Endothelial cell of umbilical vein (primary cell): Measurements from ENCODE around the gene MIER1. TPM values are rescaled to one million over a fixed set of nuclear protein-coding genes. Genes with fewer than 3 reads are reported as not detected.

Experiments
- BruUV-seq: library from RNA; stranded (reverse); fragments of 400-500 nt; replicated peaks from 2 replicates; lab custom pipeline; 2021; lab: Mats Ljungman, UMichigan
- CTCF ChIA-PET: fragments of 300-600, 350-600 bp; sonication (Branson Sonifier 250); formaldehyde crosslinking; loops from one replicate; lab custom pipeline; 2021; ENCODE audit warnings: antibody characterized with exemption, inconsistent platforms; lab: Charles Lee
- POLR2A ChIA-PET: fragments of 300-600, 350-600 bp; sonication (Branson Sonifier 250); formaldehyde crosslinking; loops from one replicate; lab custom pipeline; 2021; ENCODE audit warnings: antibody characterized with exemption, inconsistent platforms; lab: Charles Lee
- DNase-seq: peaks from one replicate; pipeline ENCODE4 v3.0.0-alpha.2; 2011; ENCODE audit warnings: low read depth, low spot score
- FAIRE-seq: peaks from 2 replicates; lab custom pipeline; 2011; peaks lifted over from hg19 to GRCh38; lab: Jason Lieb, UNC
- H2AFZ ChIP-seq: 2 replicates; pipeline ENCODE4 v1.6.0; 2012; ENCODE audit warnings: low read depth, low read length, control low read depth, inconsistent platforms
- H3K27ac ChIP-seq: 2 replicates; pipeline ENCODE4 v1.5.1; 2011; ENCODE audit warnings: low read depth, mild to moderate bottlenecking, control low read depth, low read length, moderate library complexity; ENCODE audit not compliant: insufficient read depth
- H3K27me3 ChIP-seq, 2 experiments: 2 replicates each; pipeline versions ENCODE4 v1.6.0 to v1.6.1; 2011; ENCODE audit warnings: low read length in 2 of 2, mixed read lengths in 1 of 2; ENCODE audit not compliant: control insufficient read depth in 2 of 2, insufficient read depth in 2 of 2
- H3K36me3 ChIP-seq, 2 experiments: 2 replicates in 1 of 2; 3 replicates in 1 of 2; pipeline ENCODE4 v1.5.1; 2011; ENCODE audit warnings: low read length in 2 of 2, mild to moderate bottlenecking in 1 of 2, moderate library complexity in 1 of 2; ENCODE audit not compliant: control insufficient read depth in 2 of 2, insufficient read depth in 2 of 2; ENCODE audit errors: extremely low read depth in 1 of 2
- H3K4me1 ChIP-seq: 3 replicates; pipeline ENCODE4 v1.5.1; 2011; ENCODE audit warnings: mild to moderate bottlenecking, low read length; ENCODE audit not compliant: control insufficient read depth, insufficient read depth; ENCODE audit errors: extremely low read depth
- H3K4me2 ChIP-seq: 2 replicates; pipeline ENCODE4 v1.6.1; 2011; ENCODE audit warnings: low read length, control low read depth, mixed read lengths; ENCODE audit not compliant: insufficient read depth
- H3K4me3 ChIP-seq, 3 experiments: fragments of 200-600 bp in 1 of 3; sonication (generic), shearing (Covaris generic) in 1 of 3; replicated peaks in 1 of 3; 2 replicates each; pipeline ENCODE4 v1.5.1; 2011 to 2016; ENCODE audit warnings: control low read depth in 3 of 3, low read length in 3 of 3, mild to moderate bottlenecking in 2 of 3, inconsistent platforms in 1 of 3, low read depth in 1 of 3, moderate library complexity in 1 of 3; ENCODE audit not compliant: insufficient read depth in 1 of 3
- H3K79me2 ChIP-seq: 2 replicates; pipeline ENCODE4 v1.6.0; 2012; ENCODE audit warnings: low read length, inconsistent platforms; ENCODE audit not compliant: control insufficient read depth, insufficient read depth
- H3K9ac ChIP-seq: replicated peaks from 2 replicates; pipeline ENCODE3; 2011; ENCODE audit warnings: low read length, control low read depth; ENCODE audit not compliant: insufficient read depth; ENCODE audit errors: extremely low read depth
- H3K9me1 ChIP-seq: replicated peaks from 3 replicates; pipeline ENCODE4 v1.6.0; 2011; ENCODE audit warnings: mild to moderate bottlenecking, low read length; ENCODE audit not compliant: control insufficient read depth, insufficient read depth; ENCODE audit errors: extremely low read depth
- H3K9me3 ChIP-seq: replicated peaks from 2 replicates; pipeline ENCODE4 v1.5.1; 2012; ENCODE audit warnings: low read length, inconsistent platforms; ENCODE audit not compliant: control insufficient read depth, insufficient read depth
- H4K20me1 ChIP-seq: replicated peaks from 2 replicates; pipeline ENCODE3; 2011; ENCODE audit warnings: mild to moderate bottlenecking, low read length; ENCODE audit not compliant: control insufficient read depth, insufficient read depth; ENCODE audit errors: extremely low read depth
- FOS ChIP-seq: IDR thresholded peaks from 2 replicates; pipeline ENCODE4 v1.6.1; 2011; ENCODE audit warnings: mild to moderate bottlenecking, low read length, moderate library complexity, borderline replicate concordance; ENCODE audit not compliant: insufficient read depth
- GATA2 ChIP-seq: IDR thresholded peaks from 2 replicates; pipeline ENCODE4 v1.7.0; 2011; ENCODE audit warnings: low read depth, mild to moderate bottlenecking, moderate library complexity, mixed read lengths, low read length; ENCODE audit not compliant: insufficient read length, insufficient read depth
- MAX ChIP-seq: IDR thresholded peaks from 2 replicates; pipeline ENCODE4 v1.6.1; 2011; ENCODE audit not compliant: insufficient read depth, insufficient read length
- MYC ChIP-seq: IDR thresholded peaks from one replicate; pipeline ENCODE4 v1.6.1; 2011; ENCODE audit warnings: mild to moderate bottlenecking, low read depth, low read length
- POLR2A ChIP-seq: IDR thresholded peaks from 2 replicates; pipeline ENCODE4 v1.6.1; 2012; ENCODE audit warnings: low read depth, mild to moderate bottlenecking, control low read depth, low read length
- dilution Hi-C: fragments of 300-500 bp; cut with MboI; formaldehyde crosslinking; loops from one replicate; pipeline ENCODE4 v1.15.0; 2019; ENCODE audit warnings: low sequenced_read_pairs; ENCODE audit not compliant: extremely low pct_ligation_motif_present
- intact Hi-C: fragments of 100-400 bp; cut with micrococcal nuclease; formaldehyde crosslinking; loops from one replicate; pipeline ENCODE4 v1.10.0; 2022
- polyA plus RNA-seq, 4 experiments: library from polyadenylated mRNA; depleted of rRNA in 3 of 4; stranded (reverse) in 3 of 4; unstranded in 1 of 4; fragments of >200 nt; gene quantifications; 2 replicates each; pipeline versions ENCODE4 v1.2.1 to v1.2.3, GENCODE V29; 2011 to 2012; ENCODE audit warnings: missing spikeins in 1 of 4
- total RNA-seq: library from RNA; stranded (reverse); gene quantifications from 2 replicates; pipeline ENCODE4 v1.2.3, GENCODE V29; 2021

The MIER1 gene
- total and polyA plus RNA-seq, 2 donors (not counting 3 experiments of a cell fraction or from before 2014, with no cell fraction given): 7.3 to 36.8 TPM

- no peak for FAIRE-seq
Measured at GRCh38 chr1:67004176-67004575, 79.4 kb downstream of the MIER1 start.

GRCh38 chr1:67005068-67005467 lies 80.3 kb downstream of the MIER1 start:
- H2AFZ ChIP-seq: no peak overlapping the region
- no peaks in the 10 kb centered on the region for H4K20me1 ChIP-seq
- H3K36me3 ChIP-seq: no peaks in the 10 kb centered on the region
- intact Hi-C loops (no loop called here), dilution Hi-C loops (no loop called here)
- H3K4me1 ChIP-seq: no peaks in the 10 kb centered on the region
- no peaks in the 10 kb centered on the region for H3K79me2 ChIP-seq
- POLR2A ChIA-PET: no interaction called here
- H3K9me3 ChIP-seq: no peaks in the 10 kb centered on the region
- BruUV-seq: no TSS peak
- no peak for TF ChIP-seq POLR2A
- no peak for TF ChIP-seq MAX
- CTCF ChIA-PET: interaction anchor here (0.6 to 3.3 kb wide), 5 partner anchors 9 to 144 kb away, joined by 3 to 20 read pairs (median 3); no protein-coding TSS in a partner anchor
- H3K9me1 ChIP-seq: no peaks in the 10 kb centered on the region
- no peak overlapping the region for H3K27ac ChIP-seq
- no peak overlapping the region for H3K9ac ChIP-seq
- no peak for DNase-seq
- H3K4me3 ChIP-seq: no peak overlapping the region
- H3K4me2 ChIP-seq: no peak overlapping the region
- no peaks in the 10 kb centered on the region for H3K27me3 ChIP-seq
- no peak for FAIRE-seq

More at GRCh38 chr1:67004176-67004575, 79.4 kb downstream of the MIER1 start:
- H3K4me3 ChIP-seq: no peak overlapping the region
- H3K79me2 ChIP-seq: no peaks in the 10 kb centered on the region
- H3K9me1 ChIP-seq: no peaks in the 10 kb centered on the region
- ChIA-PET POLR2A (no interaction called here), CTCF (interaction anchor here (1.1 to 3.3 kb wide), 4 partner anchors 8 to 145 kb away, joined by 3 to 20 read pairs (median 6); no protein-coding TSS in a partner anchor)
- H2AFZ ChIP-seq: no peak overlapping the region
- no peaks in the 10 kb centered on the region for H3K36me3 ChIP-seq
- H3K27me3 ChIP-seq: no peaks in the 10 kb centered on the region
- TF ChIP-seq FOS: no peak
- no peak for TF ChIP-seq MYC
- no peak for TF ChIP-seq MAX
- no peak for TF ChIP-seq GATA2
- no peak for DNase-seq
- intact Hi-C loops (no loop called here), dilution Hi-C loops (no loop called here)
- H3K9me3 ChIP-seq: no peaks in the 10 kb centered on the region
- H3K4me2 ChIP-seq: no peak overlapping the region
- H3K9ac ChIP-seq: no peak overlapping the region
- no peaks in the 10 kb centered on the region for H4K20me1 ChIP-seq
- H3K27ac ChIP-seq: no peak overlapping the region
- no TSS peak for BruUV-seq
- no peaks in the 10 kb centered on the region for H3K4me1 ChIP-seq
